HCT116 (cell line): Measurements from ENCODE around the gene MMP24. TPM values are rescaled to one million over a fixed set of nuclear protein-coding genes. Genes with fewer than 3 reads are reported as not detected.

Experiments
- ATAC-seq: fragments of 200-7000 bp; cut with Tn5 transposase; 2 replicates; pipeline ENCODE4 v1.9.1; 2020; ENCODE audit warnings: mild to moderate bottlenecking, moderate library complexity
- BruUV-seq: library from RNA; stranded (reverse); fragments of 400-500 nt; replicated peaks from 2 replicates; lab custom pipeline; 2021; lab: Mats Ljungman, UMichigan
- CTCF ChIA-PET: fragments of 300-600 bp; sonication (Branson Sonifier 250); formaldehyde crosslinking; loops from one replicate; lab custom pipeline; 2021; ENCODE audit warnings: antibody characterized with exemption; lab: Charles Lee
- POLR2A ChIA-PET: fragments of 300-600, 350-600 bp; sonication (Branson Sonifier 250); formaldehyde crosslinking; loops from one replicate; lab custom pipeline; 2021; ENCODE audit warnings: antibody characterized with exemption; lab: Charles Lee
- RAD21 ChIA-PET, 2 experiments: fragments of 300-600 bp; sonication (Branson Sonifier 250); formaldehyde crosslinking; loops; one replicate each; lab custom pipeline; 2023; ENCODE audit warnings: low total read pairs in 2 of 2; ENCODE audit not compliant: uncharacterized antibody in 2 of 2, unreplicated experiment in 2 of 2, low non-redundant PET in 1 of 2; lab: Charles Lee
- DNase-seq: peaks from one replicate; pipeline ENCODE4 v3.0.0-alpha.2; 2010; ENCODE audit warnings: low read depth, low spot score
- H2AFZ ChIP-seq: fragments of 200-600 bp; shearing (Covaris generic), sonication (generic); 2 replicates; pipeline ENCODE4 v1.6.1; 2017; ENCODE audit warnings: low read depth, mixed run types, mixed read lengths, antibody characterized with exemption, low read length; ENCODE audit not compliant: poor library complexity, severe bottlenecking
- H3K27ac ChIP-seq: 2 replicates; pipeline ENCODE4 v1.5.1; 2012; ENCODE audit warnings: low read depth, low read length
- H3K27me3 ChIP-seq: fragments of 200-600 bp; sonication (generic); 2 replicates; pipeline ENCODE4 v1.6.1; 2016; ENCODE audit warnings: mixed run types, low read length, mixed read lengths; ENCODE audit not compliant: insufficient read depth
- H3K36me3 ChIP-seq, 2 experiments: fragments of 200-500 bp in 1 of 2; fragments of 200-600 bp in 1 of 2; sonication (Bioruptor generic) in 1 of 2; sonication (generic) in 1 of 2; 2 replicates each; pipeline versions ENCODE4 v1.5.1 to v1.6.1; 2014 to 2016; ENCODE audit warnings: low read length in 2 of 2, inconsistent platforms in 1 of 2, mixed read lengths in 1 of 2, mixed run types in 1 of 2; ENCODE audit not compliant: insufficient read depth in 2 of 2, control insufficient read depth in 1 of 2
- H3K4me1 ChIP-seq, 2 experiments: fragments of 200-600 bp in 1 of 2; sonication (generic) in 1 of 2; 2 replicates each; pipeline versions ENCODE4 v1.5.1 to v1.6.1; 2012 to 2017; ENCODE audit warnings: low read length in 2 of 2, inconsistent platforms in 1 of 2, mild to moderate bottlenecking in 1 of 2, mixed read lengths in 1 of 2, mixed run types in 1 of 2, moderate library complexity in 1 of 2; ENCODE audit not compliant: insufficient read depth in 2 of 2, control insufficient read depth in 1 of 2
- H3K4me2 ChIP-seq: fragments of 200-600 bp; sonication (generic); 2 replicates; pipeline ENCODE4 v1.6.1; 2017; ENCODE audit warnings: mixed run types, low read length, mixed read lengths
- H3K4me3 ChIP-seq, 2 experiments: fragments of 200-600 bp in 1 of 2; sonication (generic) in 1 of 2; replicated peaks in 1 of 2; 2 replicates each; pipeline ENCODE4 v1.5.1; 2011 to 2016; ENCODE audit warnings: low read length in 2 of 2, control low read depth in 1 of 2, low read depth in 1 of 2, mild to moderate bottlenecking in 1 of 2, mixed read lengths in 1 of 2, mixed run types in 1 of 2
- H3K79me2 ChIP-seq: fragments of 200-600 bp; sonication (generic); 2 replicates; pipeline ENCODE4 v1.6.1; 2017; ENCODE audit warnings: mild to moderate bottlenecking, mixed run types, low read length, moderate library complexity, mixed read lengths; ENCODE audit not compliant: insufficient read depth
- H3K9ac ChIP-seq: fragments of 200-600 bp; sonication (generic); 2 replicates; pipeline ENCODE4 v1.6.1; 2016; ENCODE audit warnings: low read length, mixed read lengths
- H3K9me2 ChIP-seq: fragments of 200-600 bp; sonication (generic), shearing (Covaris generic); 2 replicates; pipeline ENCODE4 v1.6.1; 2017; ENCODE audit warnings: mixed run types, mild to moderate bottlenecking, moderate library complexity; ENCODE audit not compliant: insufficient read depth
- H3K9me3 ChIP-seq, 2 experiments: fragments of 200-500 bp in 1 of 2; fragments of 200-600 bp in 1 of 2; sonication (Bioruptor generic) in 1 of 2; sonication (generic) in 1 of 2; 2 replicates each; pipeline ENCODE4 v1.6.1; 2014 to 2017; ENCODE audit warnings: low read length in 2 of 2, mixed read lengths in 2 of 2, inconsistent platforms in 1 of 2, low read depth in 1 of 2, mild to moderate bottlenecking in 1 of 2, mixed run types in 1 of 2, moderate library complexity in 1 of 2; ENCODE audit not compliant: control insufficient read depth in 1 of 2, insufficient read depth in 1 of 2
- H4K20me1 ChIP-seq: fragments of 200-600 bp; sonication (generic), shearing (Covaris generic); 2 replicates; pipeline ENCODE4 v1.6.1; 2017; ENCODE audit warnings: mixed run types, mild to moderate bottlenecking, moderate library complexity; ENCODE audit not compliant: insufficient read depth
- EGR1 ChIP-seq: IDR thresholded peaks from 2 replicates; pipeline ENCODE4 v1.6.1; 2012; ENCODE audit warnings: low read depth
- YY1 ChIP-seq: IDR thresholded peaks from 2 replicates; pipeline ENCODE4 v1.6.1; 2011; ENCODE audit warnings: low read length, low read depth, moderate library complexity, mild to moderate bottlenecking; ENCODE audit not compliant: insufficient replicate concordance; ENCODE audit errors: extremely low read depth
- ZFX ChIP-seq: fragments of 450-650 bp; IDR thresholded peaks from 2 replicates; pipeline ENCODE4 v1.6.1; 2017
- intact Hi-C: fragments of 100-400 bp; cut with micrococcal nuclease; formaldehyde crosslinking; loops from 2 replicates; pipeline ENCODE4 v1.10.0; 2022
- total RNA-seq: library from RNA; stranded (reverse); gene quantifications from one replicate; pipeline ENCODE4 v1.2.1, GENCODE V29; 2021; ENCODE audit not compliant: unreplicated experiment

MMP24 gene
- total RNA-seq, 1 experiment from 2014 or later: not detected

GRCh38 chr20:35307666-35308653, 81.5 kb downstream of the MMP24 start:
- no TSS peak for BruUV-seq
- H3K4me1 ChIP-seq: peaks cover 82 to 98% of the 10 kb centered on the region in 2 experiments
- RAD21 ChIA-PET: no interaction called here
- no peak for TF ChIP-seq EGR1
- 0 out of 2 replicates have a peak, but pooled peaks have one; percentile 26 for TF ChIP-seq ZFX
- CTCF ChIA-PET: interaction anchor here (1.1 to 9.7 kb wide), 9 partner anchors 10 to 163 kb away, joined by 3 to 108 read pairs (median 11); partner anchors contain the start of genes EDEM2 and FAM83C
- peak overlapping the region; percentile 58 for H3K9ac ChIP-seq
- H3K36me3 ChIP-seq: no peaks in the 10 kb centered on the region
- no peak overlapping the region for H2AFZ ChIP-seq
- H3K27me3 ChIP-seq: no peaks in the 10 kb centered on the region
- H3K9me2 ChIP-seq: no peaks in the 10 kb centered on the region
- POLR2A ChIA-PET: interaction anchor here (1.3 to 2.0 kb wide), 4 partner anchors 9 to 147 kb away, joined by 4 to 11 read pairs (median 5); partner anchors contain the start of gene CEP250
- no peaks in the 10 kb centered on the region for H3K79me2 ChIP-seq
- H3K4me3 ChIP-seq: no peak overlapping the region
- DNase-seq: no peak
- peak overlapping the region; percentile 73 for H3K4me2 ChIP-seq
- H4K20me1 ChIP-seq: no peaks in the 10 kb centered on the region
- peak overlapping the region; percentile 94 for H3K27ac ChIP-seq
- intact Hi-C loops: no loop called here
- no peak for ATAC-seq
- no peaks in the 10 kb centered on the region for H3K9me3 ChIP-seq

- Histone ChIP-seq H3K79me2 (no peaks in the 10 kb centered on the region), H2AFZ (no peak overlapping the region), H3K27ac (peak overlapping the region; percentile 97), H3K4me2 (peak overlapping the region; percentile 70), H4K20me1 (no peaks in the 10 kb centered on the region), H3K4me3 (no peak overlapping the region), H3K9me2 (no peaks in the 10 kb centered on the region), H3K27me3 (no peaks in the 10 kb centered on the region), H3K36me3 (no peaks in the 10 kb centered on the region), H3K4me1 (peaks cover 75 to 98% of the 10 kb centered on the region in 2 experiments), H3K9me3 (no peaks in the 10 kb centered on the region), H3K9ac (peak overlapping the region; percentile 59)
- POLR2A ChIA-PET: interaction anchor here (0.7 to 1.6 kb wide), 2 partner anchors 7 to 13 kb away, joined by 3 to 4 read pairs; no protein-coding TSS in a partner anchor
- intact Hi-C loops: no loop called here
- ATAC-seq: peak; percentile 48
- no TSS peak for BruUV-seq
- CTCF ChIA-PET: interaction anchor here (2.3 kb wide), 1 partner anchor 7 kb away, joined by 9 read pairs; no protein-coding TSS in a partner anchor
- TF ChIP-seq YY1 (peak; percentile 92), EGR1 (no peak)
- RAD21 ChIA-PET: interaction anchor here in 1 of 2 experiments (1.1 kb wide), 1 partner anchor 18 kb away, joined by 4 read pairs; no protein-coding TSS in a partner anchor
- DNase-seq: peak; percentile 81
These were observed 84.9 kb downstream of the MMP24 start for GRCh38 chr20:35311409-35311808.
